T-helper 22 cell (primary cell): ENCODE results near the gene USP49.
"Not testable (repeated sequence)": the region's sequence is repeated elsewhere in the genome, so short reads cannot be mapped to it uniquely, and the experiment has no call there.

Experiments used
- DNase-seq: peaks from one replicate; pipeline ENCODE4 v3.0.0-alpha.2; 2020; ENCODE audit warnings: low read depth

The USP49 gene

DNA sequence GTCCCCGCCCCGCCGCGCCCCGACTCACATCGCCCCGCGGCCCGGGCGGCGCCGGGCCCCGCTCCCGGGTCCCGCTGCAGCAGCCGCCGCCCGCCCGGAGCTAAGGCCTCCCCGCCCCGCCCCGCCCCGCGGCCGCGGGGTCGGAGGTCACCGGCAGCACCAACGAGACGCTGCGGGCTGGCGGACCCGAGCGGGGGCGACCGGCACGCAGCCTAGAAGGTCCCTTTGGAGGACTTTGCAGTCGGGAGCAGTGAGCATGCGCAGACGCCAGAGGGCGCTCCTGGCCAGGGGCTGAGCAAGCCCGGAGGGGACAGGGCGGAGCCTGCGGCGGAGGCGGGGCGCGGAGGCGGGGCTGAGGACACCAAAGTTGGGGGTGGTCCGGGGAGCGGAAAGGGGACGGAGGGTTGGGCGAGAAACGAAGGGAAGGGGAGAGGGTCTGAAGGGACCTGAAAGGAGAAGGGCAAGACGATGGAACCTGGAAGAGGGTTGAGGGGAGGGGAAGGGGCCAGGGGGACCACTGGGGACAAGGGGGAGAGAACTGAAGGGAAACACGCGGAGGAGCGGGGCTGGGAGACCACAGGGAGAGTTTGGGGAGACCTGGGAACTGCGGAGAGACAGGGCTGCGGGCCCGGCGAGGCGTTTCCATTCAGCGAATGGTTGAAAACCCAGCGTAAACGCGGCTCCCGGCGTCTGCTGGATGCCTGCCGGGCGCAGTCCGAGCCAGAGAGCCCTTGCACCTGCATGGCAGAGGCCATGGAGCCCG is 115.2 kb downstream of the USP49 start, which contains the start of gene FRS3:
TSS of gene FRS3 (minus strand) at position 113 of the 763 bp plus-strand sequence. CDS start 2,913 bp downstream, outside the sequence.
- DNase-seq, result peak; percentile 96

DNA sequence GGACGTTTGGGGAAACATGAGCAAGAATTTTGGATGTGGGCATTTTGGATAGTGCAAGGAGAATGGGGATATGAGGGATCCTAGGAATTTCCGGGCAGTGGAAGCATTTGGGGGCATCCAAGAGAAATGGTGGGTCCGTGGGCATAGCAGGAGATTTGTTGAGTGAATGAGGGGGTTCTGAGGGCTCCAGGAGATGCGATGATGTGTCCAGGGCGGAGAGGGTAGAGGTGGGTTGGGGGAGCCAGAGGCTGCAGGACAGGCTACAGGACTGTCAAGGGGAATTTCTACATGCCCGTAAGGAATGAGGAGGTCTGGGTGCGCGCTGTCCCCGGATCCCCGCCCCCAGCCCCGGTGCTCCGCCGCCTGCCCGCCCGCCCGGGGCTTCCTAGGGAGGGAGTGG is 115.8 kb downstream of the USP49 start:
- no peak for DNase-seq

DNA sequence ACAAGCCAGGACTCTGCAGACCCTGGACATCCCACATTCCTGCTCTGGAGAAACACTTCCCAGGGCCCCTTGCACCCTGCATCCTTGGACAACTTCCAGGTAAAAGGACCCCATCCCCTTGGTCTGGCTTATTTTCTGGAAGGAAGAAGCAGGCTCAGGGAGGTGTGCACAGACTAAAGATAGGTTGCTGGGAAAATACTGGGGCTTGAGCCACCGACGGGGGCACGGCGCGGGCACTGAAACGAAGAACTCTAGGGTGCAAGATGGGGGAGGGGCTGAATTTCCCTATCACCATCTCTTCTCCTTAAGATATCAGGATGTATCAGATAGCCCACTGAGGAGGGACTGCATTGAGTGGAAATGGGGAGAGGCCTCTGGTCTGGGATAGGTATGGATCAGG is 116.3 kb downstream of the USP49 start:
- no peak for DNase-seq

DNA sequence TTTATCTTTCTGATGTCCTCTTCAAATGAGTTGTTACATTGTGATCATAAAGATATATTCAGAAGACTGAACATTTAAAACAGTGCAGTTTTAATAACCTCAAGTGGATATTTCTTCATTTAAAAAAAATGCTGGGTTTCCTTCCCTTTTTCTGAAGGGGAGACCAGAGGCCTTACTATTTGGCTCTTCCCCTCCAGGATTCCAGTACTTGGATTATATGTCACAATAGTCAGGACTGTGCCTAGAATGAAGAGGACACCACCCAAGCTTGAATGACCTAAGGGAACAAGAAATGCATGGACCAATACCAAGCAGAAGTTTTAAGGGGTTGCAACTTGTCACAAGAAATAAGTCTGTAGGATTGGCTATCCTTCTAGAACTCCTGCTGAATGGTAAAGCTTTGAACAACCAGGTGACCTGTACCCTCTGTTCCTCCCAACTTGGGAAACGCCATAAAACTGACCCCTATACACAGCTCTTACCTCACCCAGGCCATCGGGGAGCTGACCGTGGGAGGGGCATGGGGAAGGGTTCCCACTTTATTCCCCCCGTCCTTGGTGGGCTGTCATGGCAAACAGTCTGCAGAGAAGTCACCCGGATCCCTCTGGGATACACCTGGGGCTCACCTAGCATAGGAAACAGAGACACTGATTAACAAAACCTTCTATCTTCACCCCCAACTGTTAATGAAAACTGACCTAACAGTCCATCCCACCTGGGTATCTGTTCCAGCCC is 117.5 kb downstream of the USP49 start:
- no peak for DNase-seq

DNA sequence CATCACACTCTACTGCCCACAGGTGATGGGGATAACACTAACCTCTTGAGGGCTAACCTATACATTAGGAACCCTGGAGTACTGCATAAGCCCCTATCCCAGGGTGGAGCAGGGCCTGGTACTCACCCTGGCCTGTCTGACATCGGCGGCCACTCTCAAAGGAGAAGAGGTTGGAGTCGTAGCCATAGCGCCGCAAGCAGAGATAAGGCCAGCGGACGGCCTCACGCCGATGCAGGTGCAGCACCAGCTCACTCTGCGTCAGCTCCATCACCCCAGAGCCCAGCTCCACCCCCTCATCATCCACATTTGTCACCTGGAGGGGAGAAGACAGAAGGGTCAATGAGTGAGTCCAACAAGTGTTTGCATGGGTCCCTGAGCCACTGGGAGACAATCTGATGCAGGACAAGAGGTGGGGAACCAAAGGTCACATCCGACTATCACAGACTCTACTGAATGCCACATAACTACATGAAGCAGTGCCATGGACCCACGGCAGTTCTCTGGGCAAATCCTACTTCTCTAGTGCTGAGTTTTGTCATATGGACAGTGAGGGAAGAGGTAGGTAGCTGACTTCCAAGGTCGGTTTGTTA is 119.8 kb downstream of the USP49 start:
- no peak for DNase-seq

DNA sequence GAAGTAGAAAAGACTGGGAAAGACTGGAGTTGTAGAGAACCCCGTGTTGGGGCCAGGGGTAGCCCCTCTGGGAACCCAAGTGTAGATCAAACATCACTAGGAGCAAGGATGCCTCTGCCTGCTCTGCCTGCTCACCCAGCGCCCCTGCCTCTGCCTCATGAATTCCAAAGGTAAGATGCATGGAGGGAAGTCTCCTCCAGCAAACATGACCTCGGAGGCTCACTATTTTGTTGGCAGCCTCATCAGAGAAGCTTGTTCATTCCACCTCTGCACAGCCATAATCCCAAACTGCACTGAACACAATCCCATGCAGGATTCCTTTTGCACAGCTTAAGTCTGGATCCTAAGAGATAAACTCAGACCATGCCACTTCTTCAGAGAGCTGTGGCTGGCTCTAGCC is 120.3 kb downstream of the USP49 start:
- DNase-seq, result no peak

DNA sequence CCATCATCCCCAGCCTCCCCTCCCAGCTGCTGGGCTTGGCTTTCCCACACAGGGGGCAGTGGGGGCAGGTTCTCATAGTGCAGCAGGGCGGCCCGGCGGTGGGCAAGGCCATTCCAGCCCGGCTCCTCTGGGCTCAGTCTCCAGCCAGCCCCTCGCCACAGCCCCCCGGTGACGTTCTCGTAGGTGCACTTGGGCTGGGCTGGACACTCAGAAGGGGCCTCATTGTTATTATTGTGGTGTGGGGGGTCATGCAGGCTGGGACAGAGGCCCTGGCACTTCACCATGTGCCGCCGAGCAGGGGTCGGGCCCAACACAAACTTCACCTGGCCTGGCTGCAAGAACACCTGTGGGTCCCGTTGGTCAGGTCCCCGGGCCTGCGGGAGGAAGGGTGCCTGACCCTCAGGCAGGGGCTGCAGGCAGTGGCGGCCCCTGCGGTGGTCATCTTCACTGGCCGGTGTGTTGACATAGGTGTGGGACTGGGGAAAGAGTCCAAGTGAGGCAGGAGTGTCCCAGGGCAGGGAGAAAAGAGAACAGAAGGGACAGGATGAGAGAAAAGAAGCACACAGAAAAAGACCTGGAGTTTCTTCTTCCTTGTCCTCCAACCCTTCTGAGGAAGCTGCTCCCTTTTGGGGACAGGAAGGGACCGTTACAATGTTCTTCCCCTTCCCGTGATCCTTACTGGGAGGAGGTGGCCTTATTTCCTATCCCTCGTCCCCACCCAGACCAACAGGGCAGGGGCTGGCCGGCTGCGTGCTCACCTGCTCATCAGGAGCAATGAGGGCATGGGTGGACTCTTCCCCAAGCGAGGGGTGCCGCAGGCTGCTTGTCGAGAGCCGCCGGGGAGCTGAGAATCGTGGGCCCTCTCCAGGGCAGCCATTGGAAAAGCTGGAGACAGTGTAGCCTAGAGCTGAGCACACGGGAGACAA is 123.9 kb downstream of the USP49 start:
- DNase-seq, result no peak

DNA sequence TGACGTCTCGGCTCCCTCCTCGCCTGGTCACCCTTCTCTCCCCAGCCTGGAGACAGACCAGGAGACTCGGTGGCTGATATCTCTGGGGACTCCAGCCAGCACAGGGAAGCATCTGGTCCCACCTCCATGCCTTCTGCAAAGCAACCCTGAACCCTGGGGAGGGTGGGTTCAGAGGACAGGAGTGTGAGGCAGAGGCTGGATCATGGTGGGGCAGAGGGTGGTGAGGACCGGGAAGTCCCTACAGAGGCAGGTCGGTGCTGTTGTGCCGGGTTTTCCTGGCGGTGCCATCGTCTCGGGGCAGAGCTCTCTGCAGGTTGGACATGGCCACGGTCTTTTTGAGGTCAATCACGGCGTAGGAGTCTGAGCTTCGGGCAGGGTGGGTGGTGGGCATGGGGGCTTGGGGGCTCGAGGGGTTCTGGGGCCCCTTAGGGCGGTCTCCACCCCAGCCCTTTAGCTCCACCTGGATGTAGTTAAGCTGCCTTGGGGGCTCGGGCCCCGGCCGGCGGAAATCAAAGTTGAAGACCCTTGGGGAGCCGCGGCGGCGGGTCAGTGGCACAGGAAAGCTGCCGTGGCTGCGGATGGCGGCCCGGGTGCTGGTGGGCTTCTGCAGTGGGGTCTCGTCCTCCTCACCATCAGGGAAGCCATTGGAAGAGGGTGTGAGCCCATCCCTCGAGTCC is 124.7 kb downstream of the USP49 start:
- DNase-seq, result no peak

DNA sequence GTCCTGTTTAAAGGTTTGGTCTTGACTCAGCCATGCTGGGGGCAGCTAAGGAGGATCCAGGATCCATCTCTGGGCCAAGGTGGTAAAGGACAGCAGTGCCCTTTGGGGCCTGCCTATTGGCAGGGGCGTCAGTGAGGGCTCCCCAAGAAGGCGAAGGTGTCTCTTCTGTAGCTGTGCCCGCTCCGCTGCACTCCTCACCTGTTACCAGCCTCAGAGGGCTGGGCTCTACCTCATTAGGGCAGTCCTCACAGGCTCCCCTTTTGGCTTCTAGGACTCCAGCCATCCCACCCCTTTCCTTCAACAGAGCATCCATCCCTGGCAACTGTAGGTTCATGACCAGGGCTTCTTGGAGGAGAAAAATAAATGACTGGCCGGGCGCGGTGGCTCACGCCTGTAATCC is 125.8 kb downstream of the USP49 start:
- DNase-seq, result no peak

DNA sequence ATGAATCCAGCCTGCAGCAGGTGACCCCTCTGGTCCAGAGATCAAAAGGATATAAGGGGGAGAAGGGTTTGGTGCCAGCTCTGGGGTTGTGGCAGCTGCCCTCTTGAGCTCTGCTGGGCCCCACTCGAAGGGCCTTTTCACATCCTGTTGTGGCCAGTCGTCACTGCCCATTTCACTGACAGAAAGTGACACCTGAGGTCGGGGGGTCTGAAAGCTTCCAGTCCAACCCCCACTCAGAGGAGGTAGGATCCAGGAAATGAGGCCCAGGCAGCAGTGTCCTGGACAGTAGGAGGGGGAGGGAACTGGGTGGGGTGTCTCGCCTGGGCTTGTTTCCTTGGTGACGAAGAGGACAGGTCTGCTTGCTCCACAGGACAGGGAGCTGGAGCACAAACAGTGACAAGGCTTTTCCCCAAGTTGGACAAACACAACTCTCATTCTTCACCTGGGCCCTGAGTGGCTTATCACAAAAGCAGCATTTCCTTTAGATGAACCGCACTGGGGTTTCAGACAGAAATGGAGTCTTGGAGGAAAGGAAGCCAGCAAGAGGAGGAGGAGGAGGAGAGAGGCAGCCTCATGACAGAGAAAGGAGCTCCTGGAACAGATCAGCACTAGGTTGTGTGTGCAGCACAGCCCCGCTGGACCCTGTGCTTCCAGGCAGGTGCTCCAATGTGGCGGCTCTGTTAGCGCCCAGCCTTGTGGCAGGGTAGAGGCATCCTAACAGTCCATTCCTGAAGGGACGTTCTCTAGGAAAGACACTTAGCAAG is 126.4 kb downstream of the USP49 start:
- no peak for DNase-seq

DNA sequence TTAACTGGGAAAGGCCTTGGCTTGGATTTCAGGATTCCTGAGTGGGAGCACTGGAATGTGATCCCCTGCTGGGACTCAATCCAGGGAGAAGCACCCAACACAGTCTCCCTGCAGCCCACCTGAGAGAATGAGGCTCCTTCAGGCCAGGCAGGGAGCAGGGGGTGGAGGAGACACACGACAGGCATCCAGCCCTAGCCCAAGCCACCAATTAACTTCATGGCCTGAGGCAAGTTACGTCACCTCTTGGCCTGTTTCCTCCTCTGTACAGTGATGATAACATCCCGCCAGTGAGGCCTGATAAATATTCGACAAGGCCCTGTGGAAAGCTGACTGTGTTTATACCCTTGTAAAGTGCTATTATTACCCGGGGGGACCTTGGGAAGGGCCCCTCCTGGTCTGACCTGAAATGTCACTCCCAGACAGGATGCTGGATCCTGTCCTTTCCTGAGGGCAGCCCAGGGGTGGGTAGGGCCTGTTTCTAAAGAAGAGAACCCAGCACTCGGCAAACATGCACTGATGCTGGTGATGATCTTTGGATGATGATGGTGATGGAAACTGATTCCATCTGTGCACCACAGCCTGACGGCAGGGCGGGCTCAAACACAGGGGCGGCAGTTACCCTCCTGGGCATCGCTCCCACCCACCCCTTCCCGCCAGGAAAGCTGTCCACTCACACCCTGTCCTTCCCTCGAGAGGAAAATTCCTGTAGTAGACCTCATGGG is 127.9 kb downstream of the USP49 start:
- no peak for DNase-seq

DNA sequence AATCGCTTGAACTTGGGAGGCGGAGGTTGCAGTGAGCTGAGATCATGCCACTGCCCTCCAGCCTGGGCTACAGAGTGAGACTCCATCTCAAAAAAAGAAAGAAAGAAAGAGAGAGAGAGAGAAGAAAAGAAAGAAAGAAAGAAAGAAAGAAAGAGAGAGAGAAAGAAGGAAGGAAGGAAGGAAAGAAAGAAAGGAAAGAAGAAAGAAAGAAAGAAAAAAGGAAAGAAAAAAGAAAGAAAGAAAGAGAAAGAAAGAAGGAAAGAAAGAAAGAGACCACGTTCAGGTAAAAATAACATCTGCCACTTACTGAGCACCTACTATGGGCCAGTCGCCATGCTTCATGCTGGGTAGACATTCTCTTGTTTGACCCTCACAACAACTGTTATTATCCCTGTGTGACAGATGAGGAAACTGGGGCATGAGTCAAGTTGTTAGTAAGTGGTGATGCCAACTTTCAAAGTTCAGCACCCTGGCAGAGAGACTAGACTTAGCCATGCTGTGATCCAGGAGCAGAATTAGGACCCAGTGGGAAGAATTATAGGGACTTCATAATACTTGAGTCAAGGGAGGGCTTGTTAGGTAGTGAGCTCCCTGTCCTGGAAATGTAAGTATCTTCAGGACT is 129.0 kb downstream of the USP49 start:
- not testable (repeated sequence) for DNase-seq

DNA sequence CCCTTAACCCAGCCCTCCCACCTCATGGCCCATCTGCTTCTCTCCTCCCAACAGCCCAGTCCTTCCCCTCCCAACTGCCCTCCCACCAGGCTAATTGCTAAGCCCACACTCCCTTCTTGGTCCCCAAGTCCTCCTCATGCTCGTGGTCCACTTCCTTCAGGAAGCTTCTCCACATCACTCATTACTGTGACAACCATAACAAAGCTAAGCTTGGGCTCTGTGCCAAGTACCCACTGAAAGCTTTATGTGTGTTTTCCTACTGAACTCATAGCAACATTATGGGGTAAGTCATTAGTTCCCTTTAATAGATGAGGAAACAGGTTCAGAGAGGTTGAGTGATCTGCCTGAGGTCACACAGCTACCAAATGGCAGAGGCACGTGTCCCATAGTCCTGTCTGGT is 131.7 kb downstream of the USP49 start:
- no peak for DNase-seq

DNA sequence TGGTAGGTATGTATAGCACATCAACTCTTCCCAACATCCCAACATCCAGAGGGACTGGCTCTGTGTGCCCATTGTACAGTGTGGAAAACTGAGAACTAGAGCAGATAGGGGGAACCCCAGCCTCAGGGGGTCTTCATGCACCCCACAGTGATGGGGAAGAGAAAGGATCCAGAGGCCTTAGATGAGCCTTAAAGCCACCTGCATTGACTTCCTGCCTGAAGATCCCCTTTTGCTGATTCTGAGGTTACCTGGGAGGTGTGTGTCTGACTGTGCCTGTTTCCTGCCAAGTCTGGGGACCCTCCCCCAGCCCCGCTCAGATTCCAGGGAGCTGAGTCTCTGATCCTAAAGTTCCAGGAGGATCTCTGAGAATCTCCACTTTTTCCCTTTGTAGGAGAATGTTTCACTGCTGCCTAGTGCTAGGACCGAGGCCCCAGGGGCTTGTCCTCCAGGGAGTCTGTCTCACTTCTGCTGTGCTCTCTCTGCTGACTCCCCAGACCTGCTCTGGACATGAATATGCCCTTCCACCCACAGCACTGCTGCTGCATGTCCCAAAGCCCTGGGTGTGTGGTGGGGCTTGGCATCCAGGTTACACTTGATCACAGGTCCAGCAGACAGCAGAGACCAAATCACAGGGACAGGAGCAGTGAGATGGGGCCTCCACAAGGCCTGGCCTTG is 135.1 kb downstream of the USP49 start:
- no peak for DNase-seq

DNA sequence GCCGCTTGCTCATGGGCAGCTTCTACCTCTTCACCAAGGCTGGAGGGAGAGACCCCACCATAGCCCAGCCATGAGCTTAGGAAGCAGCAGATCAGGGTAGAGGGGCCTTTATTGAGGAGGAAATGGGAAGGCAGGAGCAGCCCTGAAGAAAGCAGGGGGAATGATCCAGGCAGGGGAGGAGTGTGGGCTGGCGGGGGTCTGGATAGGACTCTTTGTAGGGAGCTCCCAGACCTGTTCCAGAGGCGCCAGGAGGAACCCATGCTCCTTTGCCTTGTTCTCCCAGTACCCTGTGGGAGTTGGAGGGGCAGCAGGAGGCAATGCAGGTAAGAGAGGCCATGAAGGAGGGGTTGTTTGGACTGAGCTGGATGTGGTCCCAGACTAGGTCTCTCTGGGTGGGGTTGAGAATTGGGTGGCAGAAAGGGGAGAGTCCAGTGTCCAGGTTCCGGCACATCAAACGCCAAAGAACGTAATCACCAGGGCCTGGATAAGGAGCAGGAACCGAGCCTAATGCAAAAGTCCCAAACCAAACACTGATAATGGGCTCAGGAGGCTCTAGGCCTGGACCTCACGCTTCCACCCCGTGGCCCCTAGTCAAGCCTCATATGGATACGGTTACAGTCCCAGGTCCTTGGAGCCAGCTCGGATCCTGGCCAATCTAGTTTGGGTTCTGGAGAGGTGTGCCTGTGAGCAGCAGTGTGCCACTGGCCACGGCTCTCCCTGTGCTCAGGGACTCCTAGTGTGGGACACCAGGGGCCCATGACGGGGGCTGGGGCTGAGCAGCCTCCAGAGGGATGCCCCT is 135.9 kb downstream of the USP49 start:
- DNase-seq, result no peak

DNA sequence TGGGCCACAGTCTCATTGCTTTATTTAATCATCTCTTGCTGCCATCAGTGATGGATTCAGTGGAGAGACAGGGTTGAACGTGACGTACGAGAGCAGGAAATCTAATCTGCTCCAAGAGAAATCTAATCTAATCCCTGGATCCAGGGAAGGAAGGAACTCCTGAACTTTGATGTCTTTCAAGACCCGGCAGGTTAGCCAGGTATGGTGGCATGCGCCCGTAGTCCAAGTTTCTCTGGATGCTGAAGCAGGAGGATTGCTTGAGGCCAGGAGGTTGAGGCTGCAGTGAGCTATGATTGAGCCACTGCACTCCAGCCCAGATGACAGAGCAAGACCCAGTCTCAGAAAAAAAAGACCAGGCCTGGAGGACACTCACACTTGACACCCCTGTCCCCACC is 136.5 kb downstream of the USP49 start:
- no peak for DNase-seq

DNA sequence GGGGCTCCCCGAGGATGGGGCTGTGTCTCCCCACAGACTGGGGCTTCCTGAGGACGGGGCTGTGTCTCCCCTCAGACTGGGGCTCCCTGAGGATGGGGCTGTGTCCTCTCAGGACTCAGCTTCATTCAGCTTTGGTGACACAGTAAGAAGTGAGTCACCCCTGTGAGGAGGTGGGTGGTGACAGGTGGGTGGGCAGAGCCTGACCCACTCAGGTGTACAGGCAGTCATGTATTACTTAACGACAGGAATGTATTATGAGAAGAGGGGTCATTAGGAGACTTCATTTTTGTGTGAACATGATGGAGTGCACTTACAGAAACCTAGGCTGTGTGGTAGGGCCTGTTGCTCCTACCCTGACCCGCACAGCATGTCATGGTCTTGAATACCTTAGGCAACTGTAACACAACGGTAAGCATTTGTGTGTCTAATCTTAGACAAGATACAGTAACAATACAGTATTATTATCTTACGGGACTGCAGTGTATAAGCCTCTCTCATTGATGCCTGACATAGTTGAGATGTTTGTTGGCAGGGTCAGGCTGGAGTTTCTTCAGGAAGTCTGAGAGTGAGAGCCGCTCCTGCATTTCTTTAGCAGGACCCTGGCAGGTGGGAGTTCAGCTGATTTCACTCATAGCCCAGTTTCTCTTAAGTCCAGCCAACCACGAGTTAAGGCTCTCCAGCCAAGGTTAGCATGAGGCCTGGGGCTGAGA is 137.1 kb downstream of the USP49 start:
- DNase-seq, result no peak

DNA sequence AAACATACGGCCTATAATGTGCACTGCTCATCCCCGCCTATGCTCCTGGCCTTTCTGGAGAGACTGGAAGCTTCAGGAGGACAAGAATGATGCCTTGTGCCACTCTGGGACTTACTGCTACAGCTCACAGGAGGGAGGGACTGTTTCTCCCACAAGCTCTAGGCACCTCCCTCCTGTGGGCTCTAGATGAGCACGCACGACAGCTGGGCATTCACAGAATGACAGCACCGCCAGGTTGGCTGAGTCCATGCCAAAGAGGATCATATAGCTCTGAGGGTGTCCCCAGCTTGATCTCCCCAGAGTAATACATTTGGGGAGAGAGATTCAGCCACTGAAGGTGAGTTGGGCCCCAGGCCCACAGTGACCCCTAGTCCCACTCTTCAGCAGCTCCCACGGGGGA is 137.9 kb downstream of the USP49 start:
- DNase-seq, result no peak
